Natural killer cell (primary cell): ENCODE data around the gene SDC4. TPM values are rescaled to one million over a fixed set of nuclear protein-coding genes. Genes with fewer than 3 reads are reported as not detected.

Source experiments
- ATAC-seq, 3 donors: fragments of 150-1000 bp in 2 of 3; fragments of 200-7000 bp in 1 of 3; cut with Tn5 transposase; 1 replicate in 1 of 3; 2 replicates in 2 of 3; pipeline ENCODE4 v1.10.0; 2021; ENCODE audit warnings: mild to moderate bottlenecking in 2 of 3, moderate library complexity in 2 of 3
- DNase-seq, 2 donors: peaks; one replicate each; pipeline versions ENCODE4 v3.0.0 to v3.0.0-alpha.2; 2013 to 2021; ENCODE audit warnings: mixed read lengths in 1 of 2
- H3K27ac ChIP-seq: one replicate; pipeline ENCODE4 v1.5.1; 2013; ENCODE audit warnings: mild to moderate bottlenecking, low read length
- H3K27me3 ChIP-seq: one replicate; pipeline ENCODE4 v1.6.1; 2013; ENCODE audit warnings: low read length; ENCODE audit not compliant: control insufficient read depth, insufficient read depth
- H3K36me3 ChIP-seq: one replicate; pipeline ENCODE4 v1.6.1; 2013; ENCODE audit warnings: low read length; ENCODE audit not compliant: control insufficient read depth, insufficient read depth
- H3K4me1 ChIP-seq: one replicate; pipeline ENCODE4 v1.6.1; 2013; ENCODE audit warnings: low read length; ENCODE audit not compliant: control insufficient read depth, insufficient read depth
- H3K4me3 ChIP-seq: one replicate; pipeline ENCODE4 v1.5.1; 2013; ENCODE audit warnings: low read length
- H3K9me3 ChIP-seq: one replicate; pipeline ENCODE4 v1.6.1; 2013; ENCODE audit warnings: low read length; ENCODE audit not compliant: control insufficient read depth, insufficient read depth
- H3K27ac Mint-ChIP-seq, 2 donors: one replicate each; pipeline ENCODE4 v1.8.0; 2022; ENCODE audit warnings: mild to moderate bottlenecking in 2 of 2, mixed read lengths in 2 of 2, moderate library complexity in 1 of 2
- H3K27me3 Mint-ChIP-seq, 2 donors: one replicate each; pipeline ENCODE4 v1.8.0; 2022; ENCODE audit warnings: low read depth in 2 of 2, mixed read lengths in 2 of 2
- H3K36me3 Mint-ChIP-seq: one replicate; pipeline ENCODE4 v1.8.0; 2022; ENCODE audit warnings: mixed read lengths
- H3K4me1 Mint-ChIP-seq, 2 donors: one replicate each; pipeline ENCODE4 v1.8.0; 2022; ENCODE audit warnings: mixed read lengths in 2 of 2
- H3K4me3 Mint-ChIP-seq: one replicate; pipeline ENCODE4 v1.8.0; 2022; ENCODE audit warnings: mild to moderate bottlenecking, moderate library complexity, mixed read lengths
- H3K9me3 Mint-ChIP-seq, 2 donors: one replicate each; pipeline ENCODE4 v1.8.0; 2022; ENCODE audit warnings: mixed read lengths in 2 of 2
- WGBS: methylation state at CpG from one replicate; pipeline ENCODE4 v1.1.7; 2013; ENCODE audit warnings: missing lambda C conversion rate; ENCODE audit not compliant: insufficient coverage; 5-methylcytosine and 5-hydroxymethylcytosine counted together
- intact Hi-C: fragments of 100-400 bp; cut with micrococcal nuclease; formaldehyde crosslinking; loops from one replicate; pipeline ENCODE4 v1.14.2; 2022
- total RNA-seq, 4 donors: library from RNA; stranded (reverse); fragments of 120-200 nt in 1 of 4; gene quantifications; one replicate each; pipeline versions ENCODE4 v1.2.3 to v1.2.4, GENCODE V29; 2013 to 2022
- TF ChIP-seq, protein P1 (sequence below): fragments of 200-600 bp; IDR thresholded peaks from one replicate; pipeline ENCODE4 v1.8.0; 2022; ENCODE audit warnings: antibody characterized with exemption

SDC4 gene
- total RNA-seq, 3 donors from 2014 or later (not counting 1 experiment from before 2014, with no cell fraction given), result 0.45 to 1.8 (median 1.5) TPM

DNA sequence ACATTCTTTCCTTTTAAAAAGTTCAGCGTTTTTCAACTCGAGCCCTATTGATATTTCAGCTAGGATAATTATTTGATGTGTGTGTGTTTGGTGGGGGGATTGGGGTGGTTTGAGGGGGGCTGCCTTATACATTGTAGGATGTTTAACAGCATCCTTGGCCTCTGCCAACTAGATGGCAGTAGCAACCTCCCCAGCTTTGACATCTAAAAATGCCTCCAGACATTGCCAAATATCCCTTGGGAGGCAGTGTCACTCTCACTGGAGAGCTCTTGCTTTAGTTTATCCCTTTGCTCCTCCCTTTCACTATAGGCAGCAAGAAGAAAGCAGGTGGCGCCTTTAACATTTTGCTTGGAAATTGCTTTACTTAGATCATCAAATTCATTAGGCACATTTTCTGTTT lies 44.5 kb upstream of the SDC4 start:
- Mint-ChIP-seq H3K27me3 (no peaks in the 10 kb centered on the region), H3K4me3 (no peak overlapping the region), H3K4me1 (peaks cover 4 to 7% of the 10 kb centered on the region in 2 donors), H3K27ac (no peak overlapping the region), H3K36me3 (peaks cover 6% of the 10 kb centered on the region), H3K9me3 (no peaks in the 10 kb centered on the region)
- H3K4me3 ChIP-seq, result no peak overlapping the region
- ATAC-seq (no peak), DNase-seq (no peak)
- no peaks in the 10 kb centered on the region for H3K27me3 ChIP-seq
- TF ChIP-seq, protein P1, sequence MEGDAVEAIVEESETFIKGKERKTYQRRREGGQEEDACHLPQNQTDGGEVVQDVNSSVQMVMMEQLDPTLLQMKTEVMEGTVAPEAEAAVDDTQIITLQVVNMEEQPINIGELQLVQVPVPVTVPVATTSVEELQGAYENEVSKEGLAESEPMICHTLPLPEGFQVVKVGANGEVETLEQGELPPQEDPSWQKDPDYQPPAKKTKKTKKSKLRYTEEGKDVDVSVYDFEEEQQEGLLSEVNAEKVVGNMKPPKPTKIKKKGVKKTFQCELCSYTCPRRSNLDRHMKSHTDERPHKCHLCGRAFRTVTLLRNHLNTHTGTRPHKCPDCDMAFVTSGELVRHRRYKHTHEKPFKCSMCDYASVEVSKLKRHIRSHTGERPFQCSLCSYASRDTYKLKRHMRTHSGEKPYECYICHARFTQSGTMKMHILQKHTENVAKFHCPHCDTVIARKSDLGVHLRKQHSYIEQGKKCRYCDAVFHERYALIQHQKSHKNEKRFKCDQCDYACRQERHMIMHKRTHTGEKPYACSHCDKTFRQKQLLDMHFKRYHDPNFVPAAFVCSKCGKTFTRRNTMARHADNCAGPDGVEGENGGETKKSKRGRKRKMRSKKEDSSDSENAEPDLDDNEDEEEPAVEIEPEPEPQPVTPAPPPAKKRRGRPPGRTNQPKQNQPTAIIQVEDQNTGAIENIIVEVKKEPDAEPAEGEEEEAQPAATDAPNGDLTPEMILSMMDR, result no peak
- H3K9me3 ChIP-seq, result no peaks in the 10 kb centered on the region
- intact Hi-C loops, result no loop called here
- no peak overlapping the region for H3K27ac ChIP-seq
- no peaks in the 10 kb centered on the region for H3K4me1 ChIP-seq
- WGBS, result 95% methylated on average over 3 of the region's 3 CpGs
- H3K36me3 ChIP-seq, result no peaks in the 10 kb centered on the region

- 80% methylated on average over 1 of the region's 2 CpGs for WGBS
- H3K27ac Mint-ChIP-seq, result no peak overlapping the region
Measured at GRCh38 chr20:45391559-45391958, 43.3 kb upstream of the SDC4 start.

DNA sequence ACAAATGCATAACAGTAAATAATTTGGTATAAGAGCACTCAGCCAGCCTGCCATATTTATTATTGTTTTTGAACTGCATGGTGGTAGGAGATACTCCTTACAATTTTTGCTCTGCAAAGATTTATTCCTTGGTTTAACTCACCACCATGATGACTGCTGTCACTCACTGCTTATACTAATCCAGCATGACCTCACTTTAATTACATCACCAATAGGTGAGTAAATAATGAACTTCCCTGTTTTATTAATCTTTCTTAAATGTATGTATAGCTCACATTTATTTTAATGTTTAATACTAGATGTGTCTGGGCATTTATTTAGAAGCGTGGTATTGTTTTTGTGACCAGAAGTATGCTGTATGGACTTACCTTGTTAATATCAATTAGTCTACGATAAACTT lies 42.7 kb upstream of the SDC4 start:
- Histone ChIP-seq H3K36me3 (no peaks in the 10 kb centered on the region), H3K27ac (no peak overlapping the region), H3K9me3 (no peaks in the 10 kb centered on the region), H3K4me1 (no peaks in the 10 kb centered on the region), H3K27me3 (no peaks in the 10 kb centered on the region), H3K4me3 (no peak overlapping the region)
- no peak for ATAC-seq
- no CpG with 5 or more reads among the region's 2 CpGs for WGBS
- TF ChIP-seq, protein P1, result no peak
- intact Hi-C loops, result no loop called here
- H3K27me3 Mint-ChIP-seq, result no peaks in the 10 kb centered on the region
- H3K4me3 Mint-ChIP-seq, result no peak overlapping the region
- no peak overlapping the region for H3K27ac Mint-ChIP-seq
- no peak for DNase-seq
- H3K9me3 Mint-ChIP-seq, result no peaks in the 10 kb centered on the region
- peaks cover 6% of the 10 kb centered on the region for H3K36me3 Mint-ChIP-seq
- peaks cover 4 to 7% of the 10 kb centered on the region in 2 donors for H3K4me1 Mint-ChIP-seq

More at GRCh38 chr20:45391559-45391958, 43.3 kb upstream of the SDC4 start:
- TF ChIP-seq, protein P1, result no peak
- Mint-ChIP-seq H3K4me1 (peaks cover 4 to 7% of the 10 kb centered on the region in 2 donors), H3K27me3 (no peaks in the 10 kb centered on the region), H3K36me3 (peaks cover 6% of the 10 kb centered on the region), H3K9me3 (no peaks in the 10 kb centered on the region), H3K4me3 (no peak overlapping the region)
- H3K27me3 ChIP-seq, result no peaks in the 10 kb centered on the region
- H3K4me1 ChIP-seq, result no peaks in the 10 kb centered on the region
- DNase-seq, result no peak
- intact Hi-C loops, result no loop called here
- H3K9me3 ChIP-seq, result no peaks in the 10 kb centered on the region
- H3K36me3 ChIP-seq, result no peaks in the 10 kb centered on the region
- H3K4me3 ChIP-seq, result no peak overlapping the region
- no peak for ATAC-seq
- H3K27ac ChIP-seq, result no peak overlapping the region

GRCh38 chr20:45387274-45387673 lies 39.0 kb upstream of the SDC4 start:
- WGBS, result 71% methylated on average over 1 of the region's 1 CpG
- DNase-seq (no peak), ATAC-seq (no peak)

More at GRCh38 chr20:45387274-45387673, 39.0 kb upstream of the SDC4 start:
- H3K27ac Mint-ChIP-seq, result no peak overlapping the region
- no peak overlapping the region for H3K4me3 ChIP-seq
- no peaks in the 10 kb centered on the region for H3K27me3 Mint-ChIP-seq
- TF ChIP-seq, protein P1, result no peak
- no peaks in the 10 kb centered on the region for H3K9me3 ChIP-seq
- H3K27me3 ChIP-seq, result no peaks in the 10 kb centered on the region
- H3K4me3 Mint-ChIP-seq, result no peak overlapping the region
- H3K36me3 ChIP-seq, result no peaks in the 10 kb centered on the region
- no peak overlapping the region for H3K27ac ChIP-seq
- peaks cover 4 to 7% of the 10 kb centered on the region in 2 donors for H3K4me1 Mint-ChIP-seq
- H3K4me1 ChIP-seq, result no peaks in the 10 kb centered on the region
- peaks cover 6% of the 10 kb centered on the region for H3K36me3 Mint-ChIP-seq
- intact Hi-C loops, result no loop called here
- H3K9me3 Mint-ChIP-seq, result no peaks in the 10 kb centered on the region
